B cell (primary cell): ENCODE data around the gene RPL7A. TPM values are rescaled to one million over a fixed set of nuclear protein-coding genes. Genes with fewer than 3 reads are reported as not detected.

Source experiments
- ATAC-seq: fragments of 200-7000 bp; cut with Tn5 transposase; one replicate; pipeline ENCODE4 v1.10.0; 2021; ENCODE audit warnings: low read depth, mild to moderate bottlenecking, moderate number of reproducible peaks, moderate library complexity
- CTCF ChIA-PET: fragments of 350-600 bp; sonication (Branson Sonifier 250); formaldehyde crosslinking; loops from one replicate; lab custom pipeline; 2021; ENCODE audit warnings: antibody characterized with exemption, inconsistent platforms; lab: Charles Lee
- POLR2A ChIA-PET: fragments of 350-600 bp; sonication (Branson Sonifier 250); formaldehyde crosslinking; loops from one replicate; lab custom pipeline; 2021; ENCODE audit warnings: antibody characterized with exemption; lab: Charles Lee
- DNase-seq: peaks from one replicate; pipeline ENCODE4 v3.0.0; 2013
- H2AFZ ChIP-seq: 2 replicates; pipeline ENCODE4 v1.6.1; 2012; ENCODE audit warnings: mild to moderate bottlenecking, low read depth, low read length; ENCODE audit not compliant: insufficient read depth, poor library complexity, severe bottlenecking
- H3K27ac ChIP-seq, 2 donors: 1 replicate in 1 of 2; 2 replicates in 1 of 2; pipeline ENCODE4 v1.5.1; 2012 to 2013; ENCODE audit warnings: low read length in 2 of 2, mild to moderate bottlenecking in 2 of 2, moderate library complexity in 1 of 2
- H3K27me3 ChIP-seq, 4 experiments: fragments of 200-600 bp in 1 of 4; sonication (generic) in 1 of 4; replicated peaks in 1 of 4; 1 replicate in 2 of 4; 2 replicates in 2 of 4; pipeline versions ENCODE4 v1.6.1 to v1.7.0; 2013 to 2016; ENCODE audit warnings: low read length in 3 of 4, mild to moderate bottlenecking in 2 of 4, mixed read lengths in 1 of 4, moderate library complexity in 1 of 4; ENCODE audit not compliant: insufficient read depth in 4 of 4, control insufficient read depth in 3 of 4; ENCODE audit errors: control extremely low read depth in 1 of 4
- H3K36me3 ChIP-seq, 2 experiments: replicated peaks in 1 of 2; 1 replicate in 1 of 2; 2 replicates in 1 of 2; pipeline versions ENCODE4 v1.6.1 to v1.7.1; 2013; ENCODE audit warnings: low read length in 1 of 2; ENCODE audit not compliant: insufficient read depth in 2 of 2, control insufficient read depth in 1 of 2; ENCODE audit errors: control extremely low read depth in 1 of 2, extremely low read depth in 1 of 2
- H3K4me1 ChIP-seq, 2 donors: fragments of 200-600 bp in 1 of 2; sonication (generic) in 1 of 2; 1 replicate in 1 of 2; 2 replicates in 1 of 2; pipeline versions ENCODE4 v1.5.1 to v1.6.1; 2013 to 2017; ENCODE audit warnings: low read length in 2 of 2; ENCODE audit not compliant: control insufficient read depth in 2 of 2, insufficient read depth in 2 of 2
- H3K4me2 ChIP-seq: replicated peaks from 2 replicates; pipeline ENCODE3; 2012; ENCODE audit warnings: mild to moderate bottlenecking, low read depth, low read length; ENCODE audit not compliant: poor library complexity, severe bottlenecking
- H3K4me3 ChIP-seq, 5 experiments: fragments of 200-600 bp in 1 of 5; sonication (generic) in 1 of 5; 1 replicate in 3 of 5; 2 replicates in 2 of 5; pipeline versions ENCODE4 v1.5.1 to v1.7.0; 2011 to 2016; ENCODE audit warnings: low read length in 4 of 5, mild to moderate bottlenecking in 4 of 5, low read depth in 2 of 5, control low read depth in 1 of 5, moderate library complexity in 1 of 5; ENCODE audit not compliant: insufficient read depth in 1 of 5; ENCODE audit errors: control extremely low read depth in 1 of 5, extremely low read depth in 1 of 5
- H3K79me2 ChIP-seq: fragments of 200-600 bp; sonication (generic); one replicate; pipeline ENCODE4 v1.6.0; 2016; ENCODE audit warnings: low read length; ENCODE audit not compliant: control insufficient read depth, insufficient read depth
- H3K9ac ChIP-seq: fragments of 200-600 bp; sonication (generic); 2 replicates; pipeline ENCODE4 v1.6.1; 2017; ENCODE audit warnings: mild to moderate bottlenecking, low read length, moderate library complexity
- H3K9me3 ChIP-seq, 3 donors: one replicate each; pipeline versions ENCODE4 v1.6.1 to v1.7.1; 2013; ENCODE audit warnings: low read length in 2 of 3; ENCODE audit not compliant: control insufficient read depth in 2 of 3, insufficient read depth in 1 of 3; ENCODE audit errors: control extremely low read depth in 1 of 3
- H4K20me1 ChIP-seq: 2 replicates; pipeline ENCODE4 v1.6.0; 2012; ENCODE audit warnings: mild to moderate bottlenecking, low read length; ENCODE audit not compliant: insufficient read depth, control insufficient read depth, poor library complexity, severe bottlenecking
- H3K27ac Mint-ChIP-seq: one replicate; pipeline ENCODE4 v1.8.0; 2021; ENCODE audit warnings: mixed read lengths
- H3K27me3 Mint-ChIP-seq: one replicate; pipeline ENCODE4 v1.8.0; 2021; ENCODE audit warnings: mixed read lengths
- H3K4me1 Mint-ChIP-seq: one replicate; pipeline ENCODE4 v1.8.0; 2021; ENCODE audit warnings: mixed read lengths
- H3K4me3 Mint-ChIP-seq: one replicate; pipeline ENCODE4 v1.8.0; 2021; ENCODE audit warnings: mixed read lengths
- H3K9me3 Mint-ChIP-seq: one replicate; pipeline ENCODE4 v1.8.0; 2022; ENCODE audit warnings: mixed read lengths; ENCODE audit not compliant: insufficient read depth
- EZH2 ChIP-seq: IDR thresholded peaks from 2 replicates; pipeline ENCODE4 v1.6.1; 2012; ENCODE audit warnings: borderline replicate concordance, low read depth, mild to moderate bottlenecking, moderate library complexity, low read length; ENCODE audit not compliant: insufficient read depth, poor library complexity, severe bottlenecking
- WGBS: methylation state at CpG from one replicate; pipeline ENCODE4 v1.1.5; 2013; ENCODE audit warnings: missing lambda C conversion rate; ENCODE audit not compliant: insufficient coverage; 5-methylcytosine and 5-hydroxymethylcytosine counted together
- intact Hi-C: fragments of 100-400 bp; cut with micrococcal nuclease; formaldehyde crosslinking; loops from one replicate; pipeline ENCODE4 v1.10.0; 2022
- polyA plus RNA-seq: library from polyadenylated mRNA; depleted of rRNA; stranded (reverse); fragments of >200 nt; gene quantifications from 2 replicates; pipeline ENCODE4 v1.2.3, GENCODE V29; 2012
- total RNA-seq, 2 donors: library from RNA; stranded (reverse); fragments of 120-200 nt in 1 of 2; gene quantifications; 1 replicate in 1 of 2; 2 replicates in 1 of 2; pipeline versions ENCODE4 v1.2.3 to v1.2.4, GENCODE V29; 2013 to 2022
- TF ChIP-seq, protein P1 (sequence below): fragments of 200-600 bp; IDR thresholded peaks from one replicate; pipeline ENCODE4 v1.8.0; 2022; ENCODE audit warnings: antibody characterized with exemption, mild to moderate bottlenecking

The RPL7A gene
- total and polyA plus RNA-seq, 2 donors (not counting 1 experiment from before 2014, with no cell fraction given), result 2,407 to 3,937 TPM

DNA sequence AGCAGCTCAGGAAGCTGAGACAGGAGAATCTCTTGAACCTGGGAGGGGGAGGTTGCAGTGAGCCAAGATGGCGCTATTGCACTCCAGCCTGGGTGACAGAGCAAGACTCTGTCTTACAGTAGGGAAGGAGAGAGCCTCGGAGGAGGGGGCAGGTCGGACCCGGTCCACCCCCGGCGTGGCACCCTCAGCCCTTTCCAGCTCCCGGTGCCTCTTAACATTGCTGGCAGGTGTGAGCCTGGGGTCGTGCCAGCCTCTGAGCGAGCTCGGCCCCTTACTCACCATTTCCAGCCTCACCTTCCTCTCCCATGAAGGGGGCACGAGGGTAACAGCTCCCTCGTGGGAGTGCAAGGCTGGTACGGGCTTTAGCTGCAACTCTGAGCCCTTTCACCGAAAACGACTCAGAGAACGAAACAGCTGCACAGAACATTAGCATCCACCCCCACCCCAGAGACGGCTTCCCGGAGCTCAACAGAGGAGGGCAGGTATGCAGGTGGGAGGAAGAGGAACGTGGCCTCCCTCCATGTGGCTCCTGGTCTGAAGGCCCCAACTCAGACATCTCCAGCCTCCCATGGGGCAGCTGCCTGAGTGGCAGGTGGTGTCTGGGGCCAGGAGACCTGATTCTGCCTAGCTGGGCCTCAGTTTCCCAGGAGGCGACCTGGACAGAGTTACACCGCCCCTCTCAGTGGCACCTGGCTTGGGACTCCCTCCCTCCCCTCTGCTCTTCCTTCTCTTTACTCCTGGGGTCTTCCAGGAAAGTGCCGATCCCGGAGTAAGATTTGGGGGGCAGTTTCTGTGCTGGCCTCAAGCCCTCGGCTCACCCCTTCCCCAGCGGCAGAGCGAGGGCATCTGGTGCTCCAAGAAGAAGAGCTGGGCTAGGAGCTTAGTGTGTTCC is 44.5 kb upstream of the RPL7A start:
- Histone ChIP-seq H3K27me3 (no peaks in the 10 kb centered on the region), H3K27ac (no peak overlapping the region), H3K9me3 (no peaks in the 10 kb centered on the region), H3K36me3 (no peaks in the 10 kb centered on the region), H3K9ac (no peak overlapping the region), H3K79me2 (no peaks in the 10 kb centered on the region), H3K4me2 (no peak overlapping the region), H2AFZ (no peak overlapping the region), H3K4me3 (no peak overlapping the region), H3K4me1 (no peaks in the 10 kb centered on the region), H4K20me1 (no peaks in the 10 kb centered on the region)
- Mint-ChIP-seq H3K9me3 (no peaks in the 10 kb centered on the region), H3K4me3 (no peak overlapping the region), H3K27me3 (peaks cover 10% of the 10 kb centered on the region), H3K4me1 (no peaks in the 10 kb centered on the region), H3K27ac (no peak overlapping the region)
- POLR2A ChIA-PET, result no interaction called here
- intact Hi-C loops, result no loop called here
- CTCF ChIA-PET, result no interaction called here
- no peak for DNase-seq
- TF ChIP-seq EZH2, result no peak
- 91% methylated on average over 15 of the region's 26 CpGs for WGBS
- ATAC-seq, result no peak

DNA sequence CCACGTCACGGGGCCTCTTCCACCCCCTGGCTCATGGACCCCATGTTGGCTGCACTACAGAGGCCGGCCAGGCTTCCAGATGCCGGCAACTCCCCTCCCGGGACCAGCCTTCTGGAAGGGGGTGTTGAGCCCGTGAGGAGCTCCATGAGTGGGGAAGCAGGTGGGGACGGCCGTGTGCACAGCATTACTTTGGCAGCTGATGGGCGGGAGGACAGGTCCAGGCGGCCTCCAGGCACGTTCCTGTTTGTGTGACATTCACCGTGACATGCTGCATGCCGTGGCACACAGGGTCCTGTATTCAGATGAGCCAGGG is 43.9 kb upstream of the RPL7A start:
- H3K36me3 ChIP-seq, result no peaks in the 10 kb centered on the region
- no peak overlapping the region for H3K27ac Mint-ChIP-seq
- 91% methylated on average over 13 of the region's 13 CpGs for WGBS
- POLR2A ChIA-PET, result no interaction called here
- intact Hi-C loops, result no loop called here
- H3K4me3 ChIP-seq, result no peak overlapping the region
- no peak overlapping the region for H3K4me3 Mint-ChIP-seq
- no peaks in the 10 kb centered on the region for H3K9me3 Mint-ChIP-seq
- no peak overlapping the region for H3K27ac ChIP-seq
- no peak overlapping the region for H3K9ac ChIP-seq
- H3K27me3 ChIP-seq, result no peaks in the 10 kb centered on the region
- H4K20me1 ChIP-seq, result no peaks in the 10 kb centered on the region
- CTCF ChIA-PET, result no interaction called here
- H3K4me1 Mint-ChIP-seq, result no peaks in the 10 kb centered on the region
- no peaks in the 10 kb centered on the region for H3K79me2 ChIP-seq
- no peak overlapping the region for H2AFZ ChIP-seq
- no peak overlapping the region for H3K4me2 ChIP-seq
- H3K27me3 Mint-ChIP-seq, result peaks cover 14% of the 10 kb centered on the region
- ATAC-seq (no peak), DNase-seq (no peak)
- no peaks in the 10 kb centered on the region for H3K4me1 ChIP-seq
- no peaks in the 10 kb centered on the region for H3K9me3 ChIP-seq
- TF ChIP-seq, protein P1, sequence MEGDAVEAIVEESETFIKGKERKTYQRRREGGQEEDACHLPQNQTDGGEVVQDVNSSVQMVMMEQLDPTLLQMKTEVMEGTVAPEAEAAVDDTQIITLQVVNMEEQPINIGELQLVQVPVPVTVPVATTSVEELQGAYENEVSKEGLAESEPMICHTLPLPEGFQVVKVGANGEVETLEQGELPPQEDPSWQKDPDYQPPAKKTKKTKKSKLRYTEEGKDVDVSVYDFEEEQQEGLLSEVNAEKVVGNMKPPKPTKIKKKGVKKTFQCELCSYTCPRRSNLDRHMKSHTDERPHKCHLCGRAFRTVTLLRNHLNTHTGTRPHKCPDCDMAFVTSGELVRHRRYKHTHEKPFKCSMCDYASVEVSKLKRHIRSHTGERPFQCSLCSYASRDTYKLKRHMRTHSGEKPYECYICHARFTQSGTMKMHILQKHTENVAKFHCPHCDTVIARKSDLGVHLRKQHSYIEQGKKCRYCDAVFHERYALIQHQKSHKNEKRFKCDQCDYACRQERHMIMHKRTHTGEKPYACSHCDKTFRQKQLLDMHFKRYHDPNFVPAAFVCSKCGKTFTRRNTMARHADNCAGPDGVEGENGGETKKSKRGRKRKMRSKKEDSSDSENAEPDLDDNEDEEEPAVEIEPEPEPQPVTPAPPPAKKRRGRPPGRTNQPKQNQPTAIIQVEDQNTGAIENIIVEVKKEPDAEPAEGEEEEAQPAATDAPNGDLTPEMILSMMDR, result no peak
- no peak for TF ChIP-seq EZH2
